RKO (cell line): Measurements from ENCODE around the gene IGSF10.

Experiments used
- DNase-seq: peaks from one replicate; pipeline ENCODE4 v3.0.0-alpha.2; 2016; ENCODE audit warnings: low spot score

Gene IGSF10

GRCh38 chr3:151462991-151463390, 2.1 kb upstream of the IGSF10 start:
- DNase-seq = no peak

GRCh38 chr3:151462278-151462780, 1.5 kb upstream of the IGSF10 start:
- DNase-seq = no peak

DNA sequence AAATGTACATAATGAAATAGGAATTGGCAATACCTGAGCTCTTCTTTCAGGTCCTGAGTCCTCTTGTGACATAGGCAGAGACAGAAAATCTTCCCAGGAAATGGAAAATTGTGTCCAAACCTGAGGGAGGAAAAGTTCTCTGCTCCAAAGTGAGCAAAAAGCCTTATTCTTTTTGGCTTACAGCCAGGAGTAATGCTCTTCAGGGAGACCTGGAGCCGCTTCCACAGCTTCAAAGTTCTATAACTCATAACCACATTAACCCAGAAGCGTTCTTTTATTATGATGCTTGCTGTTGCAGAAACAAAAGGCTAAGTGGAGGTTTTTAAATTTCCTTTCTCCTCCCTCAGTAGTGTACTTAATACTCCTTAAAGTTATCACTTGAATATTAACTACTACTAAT, 633 bp downstream of the IGSF10 start:
- DNase-seq = no peak

DNA sequence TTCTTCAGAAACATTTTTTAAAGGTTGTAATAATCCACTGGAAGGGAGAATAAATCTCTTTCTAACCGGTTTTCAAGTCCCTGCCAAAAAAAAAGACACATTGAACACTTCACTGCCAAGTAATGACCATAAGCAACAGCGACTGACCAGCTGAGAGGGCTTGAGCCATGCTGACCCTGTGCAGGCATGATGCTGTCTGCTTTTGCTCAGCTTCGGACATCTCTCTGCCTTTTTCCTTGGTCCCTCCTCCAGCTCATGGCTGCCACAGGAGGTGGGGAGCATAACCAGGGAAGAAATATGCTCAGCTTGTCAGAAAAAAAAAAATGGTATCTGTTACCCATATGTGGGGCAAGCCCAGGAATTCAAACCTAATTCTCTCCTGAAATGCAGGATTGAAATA, 1.5 kb downstream of the IGSF10 start:
- DNase-seq = no peak

- no peak for DNase-seq
Measured at GRCh38 chr3:151456065-151456464, 4.8 kb downstream of the IGSF10 start.

GRCh38 chr3:151452841-151453240, 8.0 kb downstream of the IGSF10 start:
- DNase-seq = no peak

DNA sequence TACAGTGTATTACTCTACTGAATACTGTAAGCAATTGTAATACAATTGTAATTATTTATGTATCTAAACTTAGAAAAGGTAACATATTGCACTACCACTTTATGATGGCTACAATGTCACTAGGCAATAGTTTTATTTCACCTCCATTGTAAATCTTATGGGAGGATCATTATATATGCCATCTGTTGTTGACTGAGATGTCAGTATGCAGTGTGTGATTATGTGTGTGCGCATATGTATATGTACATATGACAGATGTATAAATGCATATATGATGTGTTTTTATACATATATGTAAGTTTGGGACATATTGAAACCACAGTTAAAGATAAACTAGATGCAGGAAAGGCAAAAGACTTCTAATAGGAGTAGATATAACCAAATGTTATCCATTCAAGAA, 8.5 kb downstream of the IGSF10 start:
- no peak for DNase-seq

- no peak for DNase-seq
Measured at GRCh38 chr3:151446002-151446340, 14.9 kb downstream of the IGSF10 start.

GRCh38 chr3:151445273-151446001, 15.4 kb downstream of the IGSF10 start:
- DNase-seq = peak; percentile 26

- DNase-seq = peak; percentile 7
Measured at GRCh38 chr3:151443583-151443982, 17.3 kb downstream of the IGSF10 start.

DNA sequence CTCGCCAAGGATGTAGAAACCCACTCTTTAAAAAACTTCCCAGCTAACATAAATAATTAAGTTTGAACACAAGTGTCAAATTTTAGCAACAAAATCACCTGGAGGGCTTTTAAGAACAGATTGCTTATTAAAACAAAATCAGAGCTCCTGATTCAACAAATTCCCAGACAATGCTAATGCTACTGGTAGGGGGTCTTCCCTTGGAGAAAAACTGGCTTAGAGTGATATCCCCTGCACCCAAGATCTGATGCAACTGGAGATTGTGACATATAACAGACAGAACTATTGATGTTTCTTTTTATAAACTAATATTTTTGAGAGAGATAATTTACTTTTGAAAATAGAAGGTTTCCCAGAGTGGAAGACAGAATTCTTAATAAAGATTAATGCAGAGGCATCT, 19.9 kb downstream of the IGSF10 start:
- no peak for DNase-seq

- peak; percentile 69 for DNase-seq
Measured at GRCh38 chr3:151439652-151440125, 21.2 kb downstream of the IGSF10 start.

- DNase-seq = no peak
Measured at GRCh38 chr3:151437906-151438305, 23.0 kb downstream of the IGSF10 start.

DNA sequence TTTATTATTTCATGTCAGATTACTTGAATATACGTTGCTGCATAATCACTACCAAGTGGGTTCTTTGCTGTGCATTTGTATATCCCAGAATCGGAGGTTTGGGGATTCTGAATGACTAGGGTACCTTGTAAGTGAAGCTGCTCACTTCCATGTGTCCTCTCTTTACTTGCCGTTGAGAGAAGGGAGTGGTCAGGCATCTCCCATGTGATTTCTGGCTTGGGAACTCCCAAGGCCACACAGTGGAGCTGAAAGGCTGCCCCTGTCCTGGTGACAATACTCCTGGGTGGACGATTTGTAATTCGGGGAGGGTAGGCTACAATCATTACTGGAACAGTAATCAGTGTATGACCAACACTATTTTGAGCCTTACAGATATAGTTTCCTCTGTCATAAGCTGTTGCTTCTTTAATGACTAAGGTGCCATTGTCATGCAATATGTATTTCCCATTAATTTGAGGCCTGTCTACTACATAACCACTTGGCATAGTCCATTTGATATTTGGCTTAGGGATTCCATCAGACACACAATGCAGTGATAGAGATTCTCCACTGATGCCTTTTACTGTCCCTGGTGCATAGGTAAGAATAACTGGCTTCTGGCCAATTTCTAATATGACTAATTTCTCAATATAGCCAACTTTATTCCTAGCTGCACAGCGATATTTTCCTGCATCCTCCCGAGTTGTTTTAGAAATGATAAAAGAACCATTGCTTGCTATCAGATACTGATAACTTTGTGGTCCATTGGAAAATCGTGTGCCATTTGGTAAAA, 24.0 kb downstream of the IGSF10 start:
- no peak for DNase-seq

DNA sequence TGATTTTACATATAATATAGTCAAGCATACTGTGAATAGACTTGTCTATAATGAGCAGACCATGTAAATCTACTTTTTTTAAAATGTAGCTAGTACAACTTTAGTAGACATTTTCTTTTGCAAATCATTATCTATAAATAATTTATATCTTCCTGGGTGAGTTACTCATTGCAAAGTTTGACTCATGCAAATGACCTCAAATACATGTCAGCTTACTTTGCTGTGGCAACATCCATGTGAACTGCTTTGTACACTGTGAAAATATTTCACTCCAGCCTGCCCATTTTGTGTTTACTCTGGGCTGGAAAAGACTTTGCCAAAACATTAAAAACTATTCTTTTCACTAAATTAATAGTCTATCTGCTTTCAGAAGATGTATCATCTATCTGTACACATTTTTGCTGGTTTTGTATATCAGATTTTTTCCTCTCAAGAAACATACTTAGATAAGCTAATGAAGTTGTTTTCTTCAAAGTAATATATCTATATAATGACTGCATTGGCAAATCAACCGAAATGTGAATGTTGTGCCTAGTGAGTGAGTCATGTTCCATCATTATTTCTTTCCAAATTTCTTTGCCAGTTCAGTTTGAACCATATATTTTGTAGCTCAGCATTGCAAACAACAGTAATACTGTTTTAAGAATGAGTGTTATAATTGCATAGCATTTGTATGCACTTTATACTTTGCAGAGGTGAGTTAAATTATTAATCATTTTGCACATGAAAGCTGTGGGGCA, 26.5 kb downstream of the IGSF10 start:
- DNase-seq = peak; percentile 60

DNA sequence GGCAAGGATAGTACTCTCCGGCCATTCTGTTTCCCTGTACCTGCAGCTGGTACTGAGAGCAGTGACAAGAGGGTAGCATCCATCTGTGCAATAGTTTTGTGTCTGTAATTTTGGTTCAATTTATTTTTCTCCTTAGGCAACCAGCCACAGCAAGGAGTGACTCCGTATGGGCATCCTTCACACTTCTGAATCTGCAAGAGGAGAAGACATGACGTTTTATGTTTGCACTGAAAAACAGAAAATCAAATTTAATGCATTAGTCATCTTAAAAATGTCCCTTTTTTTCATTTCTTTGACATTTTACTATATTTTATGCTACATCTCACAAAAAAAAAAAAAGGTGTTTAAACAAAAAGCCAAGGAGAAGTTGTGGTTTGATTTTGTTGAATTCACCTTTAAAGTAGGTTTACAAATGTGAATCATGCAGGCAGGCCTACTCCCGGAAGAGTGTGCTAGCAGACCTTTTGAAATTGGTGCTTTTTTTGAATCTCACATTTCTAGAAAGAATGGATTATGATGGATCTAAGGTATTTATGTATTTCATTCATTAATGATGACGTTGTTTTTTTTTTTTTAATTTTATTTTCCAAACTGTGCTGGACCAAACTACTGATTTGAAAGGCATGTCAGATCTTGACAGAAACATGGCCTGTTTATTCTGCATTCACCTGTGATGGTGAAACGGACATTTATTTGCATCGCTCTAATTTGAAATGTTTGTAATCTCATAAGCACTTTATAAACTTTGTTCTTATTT, 28.1 kb downstream of the IGSF10 start:
- no peak for DNase-seq

DNA sequence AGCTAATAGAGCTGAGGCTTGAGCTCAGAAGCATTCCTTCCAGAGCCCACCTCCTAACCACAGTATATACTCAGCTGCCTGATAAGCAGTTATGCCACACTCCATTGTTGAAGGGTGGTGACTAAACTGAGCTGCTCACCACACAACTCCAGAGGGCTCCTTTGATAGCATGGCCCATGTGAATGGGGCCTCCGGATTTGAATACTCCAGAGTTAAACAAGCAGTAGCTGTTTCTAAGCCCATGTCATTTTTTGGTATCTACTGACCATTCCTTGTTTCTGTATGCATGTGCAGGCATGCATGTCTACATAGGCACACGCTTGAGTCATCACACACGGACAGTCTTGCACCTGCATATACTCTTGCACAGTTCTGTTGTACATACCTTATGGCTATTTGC, 28.9 kb downstream of the IGSF10 start:
- DNase-seq = no peak

- no peak for DNase-seq
Measured at GRCh38 chr3:151430821-151431484, 29.9 kb downstream of the IGSF10 start.

DNA sequence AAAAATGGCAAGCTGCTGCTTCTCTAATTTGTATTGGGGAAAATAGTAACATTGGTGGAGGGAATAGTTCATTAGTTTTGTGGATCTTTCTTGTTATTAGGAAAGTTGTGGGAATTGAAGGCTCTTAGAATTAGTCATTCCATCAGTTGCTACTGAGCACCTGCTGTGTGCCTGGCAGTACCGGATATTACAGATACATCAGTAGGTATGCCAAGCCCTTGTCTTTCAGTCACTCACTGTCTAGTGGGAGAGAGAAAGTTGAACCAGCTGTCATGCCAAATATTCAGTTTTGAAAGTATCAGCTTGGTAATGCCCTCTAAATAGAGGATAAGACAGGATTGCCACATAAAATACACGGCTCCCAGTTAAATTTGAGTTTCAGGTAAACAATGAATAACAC, 32.5 kb downstream of the IGSF10 start:
- DNase-seq = no peak

DNA sequence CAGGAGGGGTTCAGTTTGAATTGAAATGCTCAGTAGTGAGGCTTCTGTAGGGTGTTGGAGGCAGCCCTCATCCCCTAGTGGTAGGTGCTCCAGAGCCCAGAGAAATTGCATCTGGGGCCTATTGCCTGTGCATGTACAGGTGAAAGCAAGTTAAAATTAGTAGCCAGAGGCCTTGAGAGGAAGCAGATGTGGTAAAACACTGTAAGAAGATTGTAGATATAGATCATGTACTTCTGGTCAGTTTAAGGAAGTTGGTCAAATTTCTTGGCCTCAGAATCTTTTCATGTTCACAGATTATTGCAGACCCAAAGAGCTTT, 34.6 kb downstream of the IGSF10 start:
- no peak for DNase-seq

DNA sequence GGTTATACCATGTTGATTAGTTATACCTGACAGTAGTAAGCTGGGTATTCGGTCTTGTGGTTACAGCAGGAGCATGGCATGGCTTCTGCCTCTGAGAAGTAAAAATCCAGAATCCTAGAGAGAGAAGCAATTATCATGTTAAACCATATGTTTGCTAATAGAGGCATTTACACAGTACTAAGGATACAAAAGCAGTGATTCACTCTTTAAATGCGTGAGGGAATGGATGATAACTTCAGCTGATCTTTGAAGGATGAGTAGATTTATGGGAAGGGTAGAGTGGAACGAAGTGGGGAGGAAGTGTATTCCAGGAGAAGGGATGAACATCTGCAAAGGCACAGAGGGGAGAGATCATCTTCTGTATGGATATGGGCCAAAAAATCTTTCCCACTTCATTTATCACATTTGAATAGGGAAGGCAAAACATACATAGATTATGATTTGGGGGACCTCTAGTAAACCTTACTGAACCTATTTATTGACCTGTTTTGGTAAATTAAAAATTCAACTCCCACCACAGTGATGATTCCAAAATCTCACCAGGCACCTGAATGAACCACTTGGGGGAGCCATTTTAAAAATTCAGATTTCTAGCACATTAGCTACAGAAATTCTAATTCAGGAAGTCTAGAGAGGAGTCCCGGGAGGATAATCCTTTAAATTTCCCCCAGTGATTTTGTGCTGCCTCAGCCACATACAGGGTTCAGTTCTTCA, 35.1 kb downstream of the IGSF10 start:
- DNase-seq = peak; percentile 5
